Epithelial cell of esophagus (primary cell): ENCODE measurements around the gene RAB19.

Experiments used
- DNase-seq: peaks from one replicate; pipeline ENCODE4 v3.0.0; 2010; ENCODE audit warnings: low read depth
- H3K4me3 ChIP-seq: 2 replicates; pipeline ENCODE4 v1.5.1; 2011; ENCODE audit warnings: mild to moderate bottlenecking, low read length, control low read depth
- TF ChIP-seq, protein P1 (sequence below): IDR thresholded peaks from 2 replicates; pipeline ENCODE4 v1.5.1; 2011; ENCODE audit warnings: low read depth, mild to moderate bottlenecking, low read length, control low read depth, inconsistent platforms; ENCODE audit not compliant: insufficient read depth; ENCODE audit errors: missing control alignments

The RAB19 gene, protein sequence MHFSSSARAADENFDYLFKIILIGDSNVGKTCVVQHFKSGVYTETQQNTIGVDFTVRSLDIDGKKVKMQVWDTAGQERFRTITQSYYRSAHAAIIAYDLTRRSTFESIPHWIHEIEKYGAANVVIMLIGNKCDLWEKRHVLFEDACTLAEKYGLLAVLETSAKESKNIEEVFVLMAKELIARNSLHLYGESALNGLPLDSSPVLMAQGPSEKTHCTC

DNA sequence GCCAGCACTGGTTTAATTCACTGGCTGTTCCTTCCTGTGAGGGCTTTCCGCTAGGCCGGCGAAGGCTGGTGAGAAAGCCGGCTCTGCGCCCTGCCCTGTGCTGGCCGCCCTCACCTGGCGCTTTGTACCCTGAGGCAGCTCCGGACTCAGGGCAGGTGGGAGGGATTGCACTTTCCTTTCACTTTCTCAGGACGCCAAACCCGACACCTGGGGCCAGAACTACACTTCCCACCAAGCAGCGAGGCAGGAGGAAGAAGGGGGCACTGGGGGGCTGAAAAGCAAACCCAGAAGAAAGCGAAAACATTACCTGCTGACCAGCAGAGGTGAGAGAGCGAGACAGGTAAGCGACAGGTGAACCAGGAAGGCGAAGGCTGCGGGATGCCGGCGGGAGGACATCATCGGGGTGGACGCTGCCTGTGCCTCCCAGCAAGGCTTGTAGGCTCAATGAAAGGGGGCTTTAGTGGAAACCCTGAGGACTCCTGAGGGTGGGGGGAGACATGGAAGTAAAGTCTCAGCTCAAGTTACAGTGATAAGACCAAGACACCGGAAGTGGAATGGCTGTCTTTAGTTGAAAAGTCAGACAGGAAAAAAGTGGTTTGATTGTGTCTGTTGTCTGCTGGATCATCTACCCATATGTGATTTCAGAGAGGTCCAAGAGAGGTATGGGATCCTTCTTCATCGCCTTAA is at the start of gene RAB19:
RAB19 (plus strand) TSS at position 181 of the 687 bp plus-strand sequence. CDS start 3,589 bp downstream, outside the sequence.
- H3K4me3 ChIP-seq: peak within 1 kb of the TSS; percentile 59
- DNase-seq: peak; percentile 29
- TF ChIP-seq, protein P1, sequence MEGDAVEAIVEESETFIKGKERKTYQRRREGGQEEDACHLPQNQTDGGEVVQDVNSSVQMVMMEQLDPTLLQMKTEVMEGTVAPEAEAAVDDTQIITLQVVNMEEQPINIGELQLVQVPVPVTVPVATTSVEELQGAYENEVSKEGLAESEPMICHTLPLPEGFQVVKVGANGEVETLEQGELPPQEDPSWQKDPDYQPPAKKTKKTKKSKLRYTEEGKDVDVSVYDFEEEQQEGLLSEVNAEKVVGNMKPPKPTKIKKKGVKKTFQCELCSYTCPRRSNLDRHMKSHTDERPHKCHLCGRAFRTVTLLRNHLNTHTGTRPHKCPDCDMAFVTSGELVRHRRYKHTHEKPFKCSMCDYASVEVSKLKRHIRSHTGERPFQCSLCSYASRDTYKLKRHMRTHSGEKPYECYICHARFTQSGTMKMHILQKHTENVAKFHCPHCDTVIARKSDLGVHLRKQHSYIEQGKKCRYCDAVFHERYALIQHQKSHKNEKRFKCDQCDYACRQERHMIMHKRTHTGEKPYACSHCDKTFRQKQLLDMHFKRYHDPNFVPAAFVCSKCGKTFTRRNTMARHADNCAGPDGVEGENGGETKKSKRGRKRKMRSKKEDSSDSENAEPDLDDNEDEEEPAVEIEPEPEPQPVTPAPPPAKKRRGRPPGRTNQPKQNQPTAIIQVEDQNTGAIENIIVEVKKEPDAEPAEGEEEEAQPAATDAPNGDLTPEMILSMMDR: no peak

DNA sequence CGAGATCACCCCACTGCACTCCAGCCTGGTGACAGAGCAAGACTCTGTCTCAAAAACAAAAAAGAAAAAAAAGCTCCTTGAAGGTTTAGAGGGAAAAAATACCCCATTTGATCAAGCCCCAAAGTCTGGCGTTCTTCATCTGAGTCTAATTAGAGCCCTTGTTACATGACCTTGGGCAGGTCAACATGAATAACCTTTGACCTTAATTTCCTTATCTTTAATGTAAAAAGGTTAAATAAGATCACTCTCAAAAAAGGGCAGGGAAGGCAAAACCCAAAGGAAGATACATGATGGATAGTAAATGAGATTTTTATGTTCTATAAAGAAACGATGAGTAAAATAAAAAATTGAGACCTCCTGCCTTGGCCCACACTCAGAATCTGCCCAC is 45.8 kb upstream of the RAB19 start:
- DNase-seq: no peak
- H3K4me3 ChIP-seq: no peak overlapping the region
- TF ChIP-seq, protein P1: no peak

DNA sequence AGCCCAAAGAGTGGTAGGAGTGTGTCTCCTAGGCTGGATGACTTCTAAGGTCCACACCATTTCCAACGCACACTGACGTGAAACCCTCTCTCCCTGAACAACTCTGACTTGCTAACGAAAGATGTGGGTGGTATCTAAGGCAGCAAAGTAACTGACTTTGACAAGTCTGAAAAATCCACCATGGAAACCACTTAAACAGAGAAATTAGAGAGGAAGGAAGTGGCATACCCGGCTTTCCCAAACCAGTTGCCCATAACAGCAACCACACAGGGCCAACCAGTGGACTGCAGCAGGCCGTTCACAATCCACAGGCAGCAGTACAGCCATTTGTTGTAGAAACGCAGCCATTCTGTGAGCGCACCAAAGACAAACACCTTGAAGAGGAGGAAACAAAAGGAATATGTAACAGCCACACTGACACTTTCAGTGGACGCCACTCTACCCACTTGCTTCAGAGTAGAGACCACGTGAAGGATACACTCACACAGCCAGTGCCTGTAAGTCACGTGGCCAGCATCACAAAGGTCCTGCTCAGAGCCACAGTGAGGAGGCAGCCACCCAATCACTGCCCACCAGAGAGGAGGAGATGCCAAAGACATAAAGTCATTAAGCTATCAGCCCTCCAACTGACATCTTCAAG is 45.3 kb upstream of the RAB19 start:
- no peak overlapping the region for H3K4me3 ChIP-seq
- DNase-seq: no peak

DNA sequence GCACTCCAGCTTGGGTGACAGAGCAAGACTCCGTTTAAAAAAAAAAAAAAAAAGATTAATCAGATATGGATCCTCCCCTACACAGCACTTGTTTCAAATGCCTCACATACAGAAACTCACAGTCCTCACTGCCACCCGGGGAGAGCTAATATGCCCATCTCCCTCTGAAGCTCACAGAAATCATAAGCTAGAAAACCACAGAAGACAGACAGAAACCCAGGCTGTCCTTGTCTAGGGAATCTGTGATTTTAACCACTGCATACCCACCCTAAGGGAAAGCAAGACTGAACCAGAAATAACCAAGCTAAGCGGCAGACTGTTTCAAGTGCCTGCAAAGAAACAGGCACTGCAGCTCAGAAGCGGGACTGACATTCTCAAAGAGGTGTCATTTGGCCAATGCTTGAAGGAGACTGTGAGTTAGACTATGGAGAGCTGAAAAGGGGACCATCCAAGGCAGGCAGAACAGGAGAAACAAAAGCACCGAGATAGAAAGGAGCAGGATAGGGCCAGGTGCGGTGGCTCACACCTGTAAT is 43.1 kb upstream of the RAB19 start:
- no peak overlapping the region for H3K4me3 ChIP-seq
- DNase-seq: no peak
- TF ChIP-seq, protein P1: no peak

More for the DNA sequence above, 45.3 kb upstream of the RAB19 start:
- TF ChIP-seq, protein P1: no peak

DNA sequence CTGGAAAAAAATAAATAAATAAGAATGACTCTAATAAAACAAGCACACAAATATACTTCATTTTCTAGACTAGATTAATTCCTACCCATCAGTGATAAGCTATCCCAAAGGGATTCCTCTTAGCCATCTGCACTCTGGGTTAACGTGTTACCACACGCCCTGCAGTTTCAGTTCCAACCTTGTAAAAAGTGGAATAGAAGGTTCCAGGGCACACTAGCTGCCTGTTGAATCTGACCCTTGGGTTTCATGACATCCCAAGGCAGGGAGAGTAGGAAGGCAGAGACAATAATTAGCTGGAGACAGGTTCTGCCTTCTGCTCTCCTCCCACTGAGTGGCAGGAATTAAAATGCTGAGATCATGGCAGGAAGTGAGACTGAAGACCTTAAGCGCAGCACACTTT is 39.0 kb upstream of the RAB19 start:
- TF ChIP-seq, protein P1: no peak
- H3K4me3 ChIP-seq: no peak overlapping the region
- peak; percentile 70 for DNase-seq

DNA sequence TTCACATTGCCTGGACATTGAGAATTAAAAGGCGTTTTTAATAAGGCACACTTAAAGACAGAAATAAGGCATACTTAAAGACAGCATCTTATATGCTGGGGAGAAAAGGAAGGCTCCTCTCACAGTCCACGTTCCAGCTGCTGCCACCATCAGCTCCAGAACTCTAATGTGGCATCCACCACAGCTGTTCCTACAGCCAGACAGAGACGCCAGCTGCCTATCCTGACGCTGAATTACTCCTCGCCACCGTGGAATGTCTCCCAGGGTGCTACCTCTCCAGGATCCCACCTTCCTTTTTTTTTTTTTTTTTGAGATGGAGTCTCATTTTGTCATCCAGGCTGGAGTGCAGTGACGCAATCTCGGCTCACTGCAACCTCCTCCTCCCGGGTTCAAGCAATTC is 36.3 kb upstream of the RAB19 start:
- TF ChIP-seq, protein P1: no peak
- H3K4me3 ChIP-seq: no peak overlapping the region
- no peak for DNase-seq
